ENCODE results near the gene STAT5B. TPM values are rescaled to one million over a fixed set of nuclear protein-coding genes. Genes with fewer than 3 reads are reported as not detected.

STAT5B gene
- total and polyA plus RNA-seq, 2 of the 8 experiments (the other 6 are each of a cell fraction or from before 2014, with no cell fraction given), result 35.3 to 52.6 TPM

GRCh38 chr17:42317266-42317845 lies 41.2 kb upstream of the STAT5B start (continued):
- TF ChIP-seq CHD7 (IDR thresholded peaks at IDR 0.05; ENCODE audit: insufficient replicate concordance, low read length), result no peak
- no peak for TF ChIP-seq MAFK (IDR thresholded peaks at IDR 0.05; ENCODE audit: low read depth, low read length)
- TF ChIP-seq BCL11A (IDR thresholded peaks at IDR 0.05; ENCODE audit: low read depth in 2 of 2, low read length in 2 of 2), result no peak
- TF ChIP-seq SP2 (IDR thresholded peaks at IDR 0.05; ENCODE audit: low read length), result no peak
- TF ChIP-seq BRCA1 (IDR thresholded peaks at IDR 0.05; ENCODE audit: low read depth, low read length), result no peak
- no peak for TF ChIP-seq USF2 (IDR thresholded peaks at IDR 0.05; ENCODE audit: low read length)
- TF ChIP-seq SIN3A (conservative IDR thresholded peaks at IDR 0.05 in 1 of 2, IDR thresholded peaks at IDR 0.05 in 1 of 2; ENCODE audit: low read depth in 1 of 2, low read length in 2 of 2), result no peak
- no peak for TF ChIP-seq CHD2 (IDR thresholded peaks at IDR 0.05; ENCODE audit: low read length)
- TF ChIP-seq MAX (IDR thresholded peaks at IDR 0.05), result no peak
- no peak for TF ChIP-seq GTF2F1 (IDR thresholded peaks at IDR 0.05; ENCODE audit: borderline replicate concordance, low read depth, low read length)

Measured in H1 (cell line).